ENCODE data around the gene SLC35A4. TPM values are rescaled to one million over a fixed set of nuclear protein-coding genes. Genes with fewer than 3 reads are reported as not detected.

SLC35A4 gene
- total and polyA plus RNA-seq, 2 of the 8 experiments (the other 6 are each of a cell fraction or from before 2014, with no cell fraction given), result 78.6 to 133 TPM

GRCh38 chr5:140602147-140602546 lies 37.5 kb downstream of the SLC35A4 start:
- Histone ChIP-seq H3K14ac (ENCODE audit: insufficient read length) (no peak overlapping the region), H2BK120ac (replicated peaks; ENCODE audit: low read depth, low read length) (no peak overlapping the region), H2BK15ac (ENCODE audit: low read length) (no peak overlapping the region), H3K27ac (ENCODE audit: low read depth, low read length) (no peak overlapping the region), H3K18ac (ENCODE audit: extremely low read depth, low read length) (no peak overlapping the region), H3K27me3 (replicated peaks in 1 of 4; ENCODE audit: control insufficient read depth in 3 of 4, extremely low read depth in 1 of 4, insufficient read depth in 3 of 4, low read length in 3 of 4) (no peaks in the 10 kb centered on the region), H4K20me1 (replicated peaks in 1 of 2; ENCODE audit: control insufficient read depth in 1 of 2, insufficient read depth in 2 of 2, low read length in 2 of 2) (no peaks in the 10 kb centered on the region), H4K91ac (replicated peaks; ENCODE audit: insufficient read length, low read length) (no peak overlapping the region), H3K4ac (replicated peaks; ENCODE audit: insufficient read length, low read depth, low read length) (no peak overlapping the region), H4K5ac (ENCODE audit: insufficient read length, low read depth, low read length) (no peak overlapping the region), H3K4me2 (ENCODE audit: insufficient read depth in 1 of 2, low read depth in 2 of 2, low read length in 2 of 2) (no peak overlapping the region), H2AFZ (ENCODE audit: low read length) (no peak overlapping the region), H2AK5ac (ENCODE audit: low read depth, low read length) (no peak overlapping the region), H2BK12ac (ENCODE audit: low read depth, low read length) (no peak overlapping the region), H3K23ac (ENCODE audit: insufficient read length) (no peak overlapping the region), H2BK5ac (ENCODE audit: low read depth, low read length) (no peak overlapping the region), H3K9ac (replicated peaks in 1 of 4; ENCODE audit: extremely low read depth in 1 of 4, low read depth in 3 of 4, low read length in 3 of 4) (no peak overlapping the region), H2BK20ac (ENCODE audit: low read length) (no peak overlapping the region), H3K79me1 (ENCODE audit: low read depth, low read length) (no peaks in the 10 kb centered on the region), H3K56ac (replicated peaks; ENCODE audit: insufficient read length, low read depth, low read length) (no peak overlapping the region), H3K4me1 (replicated peaks in 1 of 4; ENCODE audit: control insufficient read depth in 3 of 4, insufficient read depth in 4 of 4, low read length in 3 of 4) (no peaks in the 10 kb centered on the region), H3K79me2 (ENCODE audit: control insufficient read depth in 1 of 2, insufficient read depth in 2 of 2, low read length in 2 of 2) (no peaks in the 10 kb centered on the region), H3K9me3 (ENCODE audit: insufficient read depth in 2 of 2, low read depth in 1 of 2, low read length in 1 of 2) (0 out of 4 replicates have a peak, but pooled peaks cover 0 to 2% of the 10 kb centered on the region in 2 experiments), H3K36me3 (ENCODE audit: control insufficient read depth in 2 of 4, insufficient read depth in 4 of 4, low read length in 3 of 4) (no peaks in the 10 kb centered on the region), H4K8ac (ENCODE audit: extremely low read depth, insufficient read depth, low read length) (no peak overlapping the region), H3K4me3 (ENCODE audit: extremely low read depth in 1 of 4, insufficient read depth in 2 of 4, low read depth in 3 of 4, low read length in 4 of 4) (no peak overlapping the region), H3K23me2 (ENCODE audit: low read depth, low read length) (no peaks in the 10 kb centered on the region)
- POLR2A ChIA-PET (ENCODE audit: partially characterized antibody), result no interaction called here
- TF ChIP-seq CHD2 (IDR thresholded peaks at IDR 0.05; ENCODE audit: low read length) (no peak), NANOG (IDR thresholded peaks at IDR 0.05; ENCODE audit: insufficient read depth, low read depth, low read length, poor library complexity, severe bottlenecking) (no peak), ASH2L (IDR thresholded peaks at IDR 0.05; ENCODE audit: low read length) (no peak), SIN3A (conservative IDR thresholded peaks at IDR 0.05 in 1 of 2, IDR thresholded peaks at IDR 0.05 in 1 of 2; ENCODE audit: low read depth in 1 of 2, low read length in 2 of 2) (no peak), KDM1A (IDR thresholded peaks at IDR 0.05; ENCODE audit: borderline replicate concordance, low read length) (no peak), BCL11A (IDR thresholded peaks at IDR 0.05; ENCODE audit: low read depth in 2 of 2, low read length in 2 of 2) (no peak), TEAD4 (IDR thresholded peaks at IDR 0.05; ENCODE audit: low read depth, low read length) (no peak)
- CTCF ChIA-PET (ENCODE audit: partially characterized antibody), result interaction anchor here (0.7 to 1.0 kb wide), 2 partner anchors 33 to 1635 kb away, joined by 3 read pairs; no protein-coding TSS in a partner anchor
- WGBS, 2 experiments (ENCODE audit: extremely low coverage in 1 of 2, insufficient coverage in 1 of 2, insufficient read length in 1 of 2, insufficient replicate concordance in 2 of 2, low coverage in 1 of 2, low lambda C conversion rate in 2 of 2, missing lambda C conversion rate in 1 of 2), result 79% methylated on average over 4 of the region's 4 CpGs; no CpG with 5 or more reads in 1 of the 2 experiments
- FAIRE-seq (no peak), DNase-seq (ENCODE audit: low read depth in 1 of 2, low spot score in 2 of 2) (no peak)
